Subcutaneous adipose tissue (tissue), 4 donors: ENCODE data around the gene SUCO. TPM values are rescaled to one million over a fixed set of nuclear protein-coding genes. Genes with fewer than 3 reads are reported as not detected.

ENCODE experiments used
- total RNA-seq, 4 donors: library from RNA; depleted of rRNA; stranded (reverse); fragments of >200 nt; gene quantifications; one replicate each; pipeline ENCODE4 v1.1.0, GENCODE V29; 2016
- TF ChIP-seq, protein P1 (sequence below): fragments of 450-650 bp; IDR thresholded peaks from one replicate; pipeline ENCODE4 v1.5.1; 2016; ENCODE audit warnings: low read depth, mild to moderate bottlenecking, control low read depth, antibody characterized with exemption, moderate library complexity

Gene SUCO
- total RNA-seq, 4 donors from 2014 or later = 26.9 to 35.9 (median 32.8) TPM

- TF ChIP-seq, protein P1, sequence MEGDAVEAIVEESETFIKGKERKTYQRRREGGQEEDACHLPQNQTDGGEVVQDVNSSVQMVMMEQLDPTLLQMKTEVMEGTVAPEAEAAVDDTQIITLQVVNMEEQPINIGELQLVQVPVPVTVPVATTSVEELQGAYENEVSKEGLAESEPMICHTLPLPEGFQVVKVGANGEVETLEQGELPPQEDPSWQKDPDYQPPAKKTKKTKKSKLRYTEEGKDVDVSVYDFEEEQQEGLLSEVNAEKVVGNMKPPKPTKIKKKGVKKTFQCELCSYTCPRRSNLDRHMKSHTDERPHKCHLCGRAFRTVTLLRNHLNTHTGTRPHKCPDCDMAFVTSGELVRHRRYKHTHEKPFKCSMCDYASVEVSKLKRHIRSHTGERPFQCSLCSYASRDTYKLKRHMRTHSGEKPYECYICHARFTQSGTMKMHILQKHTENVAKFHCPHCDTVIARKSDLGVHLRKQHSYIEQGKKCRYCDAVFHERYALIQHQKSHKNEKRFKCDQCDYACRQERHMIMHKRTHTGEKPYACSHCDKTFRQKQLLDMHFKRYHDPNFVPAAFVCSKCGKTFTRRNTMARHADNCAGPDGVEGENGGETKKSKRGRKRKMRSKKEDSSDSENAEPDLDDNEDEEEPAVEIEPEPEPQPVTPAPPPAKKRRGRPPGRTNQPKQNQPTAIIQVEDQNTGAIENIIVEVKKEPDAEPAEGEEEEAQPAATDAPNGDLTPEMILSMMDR = no peak
These were observed 44.6 kb upstream of the SUCO start for GRCh38 chr1:172488393-172488792.

DNA sequence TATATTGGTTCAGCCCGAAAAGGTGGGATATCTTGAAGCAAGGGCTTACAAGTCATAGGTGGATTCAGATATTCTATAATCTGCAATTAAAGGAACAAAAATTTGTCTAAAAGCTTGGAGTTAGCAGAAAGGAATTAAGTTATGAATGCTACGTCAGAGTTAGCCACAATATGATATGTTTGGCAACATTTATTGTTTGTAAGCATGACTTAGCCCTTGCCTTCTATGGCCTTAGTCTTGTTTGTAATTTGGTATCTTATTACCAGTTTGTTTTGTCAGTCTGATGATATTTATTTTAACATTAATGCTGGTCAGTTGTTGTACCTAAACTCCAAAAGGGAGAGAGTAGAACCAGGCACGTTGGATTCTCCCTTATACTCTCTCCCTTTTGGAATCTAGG, 43.1 kb upstream of the SUCO start:
- TF ChIP-seq, protein P1 = no peak

- TF ChIP-seq, protein P1 = no peak
These were observed 40.5 kb upstream of the SUCO start for GRCh38 chr1:172492421-172492820.

GRCh38 chr1:172494166-172494565, 38.8 kb upstream of the SUCO start:
- TF ChIP-seq, protein P1 = no peak

- TF ChIP-seq, protein P1 = no peak
These were observed 36.3 kb upstream of the SUCO start for GRCh38 chr1:172496678-172497077.

DNA sequence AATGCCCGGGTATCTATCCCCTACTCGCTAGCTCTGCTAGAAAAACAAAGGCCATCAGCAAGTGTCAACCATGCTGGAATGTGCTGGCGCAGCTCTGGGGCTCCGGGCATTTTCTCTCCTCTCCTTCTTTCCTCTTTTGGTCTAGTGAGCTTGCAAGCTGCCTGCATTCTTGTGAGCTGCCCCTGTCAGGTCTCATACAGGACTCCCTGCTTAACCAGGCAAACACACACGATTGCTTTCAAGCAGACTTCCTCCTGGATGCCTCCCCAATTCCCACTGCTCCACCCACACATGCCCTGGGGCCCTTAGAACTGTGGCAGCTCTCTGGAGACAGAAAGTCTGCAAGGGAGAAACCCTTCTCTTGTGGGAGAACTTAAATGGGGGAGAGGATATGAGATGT, 35.7 kb upstream of the SUCO start:
- TF ChIP-seq, protein P1 = no peak

DNA sequence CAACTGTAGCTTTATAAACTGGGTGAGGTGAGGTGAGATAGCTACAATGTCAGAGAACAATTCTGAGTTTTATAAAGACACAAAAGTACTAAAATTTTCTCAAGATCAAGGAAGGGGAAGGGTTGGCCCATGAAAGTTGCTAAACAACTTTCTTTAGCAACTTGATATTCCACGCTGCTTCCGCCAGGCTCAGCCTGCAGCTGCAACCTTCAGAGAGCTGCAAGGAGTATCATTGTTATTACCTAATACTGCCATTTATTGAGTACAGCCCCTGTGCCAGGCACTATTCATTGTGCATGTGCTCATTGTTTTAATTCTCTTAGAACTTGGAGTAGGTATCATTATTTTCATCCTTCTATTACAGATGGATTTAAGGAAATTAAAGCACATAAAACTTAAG, 34.1 kb upstream of the SUCO start:
- TF ChIP-seq, protein P1 = no peak

DNA sequence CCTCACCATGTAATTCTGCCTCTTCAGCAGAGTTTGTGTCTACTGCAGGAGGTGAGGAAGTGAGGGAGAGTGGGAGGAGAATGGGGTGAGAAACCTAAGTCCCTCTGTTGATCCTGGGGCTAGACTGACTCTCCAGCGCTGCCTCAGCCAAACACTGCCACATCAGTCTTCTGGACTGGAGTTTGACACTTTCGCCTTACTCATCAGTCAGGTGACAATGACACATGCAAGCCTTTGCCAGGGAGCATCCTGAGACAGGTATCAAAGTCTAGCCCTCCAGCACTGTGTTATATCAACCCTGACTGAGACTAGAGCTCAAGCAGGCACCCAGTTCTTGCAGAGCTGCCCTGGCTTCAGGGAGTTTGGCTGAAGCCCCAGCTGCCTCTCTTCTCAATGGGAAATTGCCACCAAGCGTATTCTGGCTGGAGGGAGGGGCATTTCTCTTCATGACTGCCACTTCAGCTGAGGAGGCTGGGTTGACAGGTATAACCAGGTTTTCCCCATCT, 33.3 kb upstream of the SUCO start:
- TF ChIP-seq, protein P1 = no peak
